GM23338 (cell line): ENCODE measurements around the gene ZNF816. TPM values are rescaled to one million over a fixed set of nuclear protein-coding genes. Genes with fewer than 3 reads are reported as not detected.

Experiments
- ATAC-seq: fragments of 200-7000 bp; cut with Tn5 transposase; 3 replicates; pipeline ENCODE4 v1.9.1; 2020
- DNase-seq: peaks from one replicate; pipeline ENCODE4 v3.0.0-alpha.2; 2015; ENCODE audit warnings: low spot score
- H2AFZ ChIP-seq: fragments of 200-600 bp; sonication (generic); 2 replicates; pipeline ENCODE4 v1.8.0; 2016; ENCODE audit warnings: antibody characterized with exemption, mild to moderate bottlenecking, moderate library complexity
- H3F3A ChIP-seq: fragments of 200-600 bp; sonication (generic); replicated peaks from 2 replicates; pipeline ENCODE4 v1.8.0; 2017; ENCODE audit warnings: antibody characterized with exemption, mixed run types, low read depth
- H3K27ac ChIP-seq: fragments of 200-600 bp; sonication (generic); 2 replicates; pipeline ENCODE4 v1.6.1; 2016; ENCODE audit warnings: low read depth
- H3K27me3 ChIP-seq: fragments of 200-600 bp; sonication (generic); 2 replicates; pipeline ENCODE4 v1.8.0; 2016; ENCODE audit warnings: mild to moderate bottlenecking, mixed run types, moderate library complexity; ENCODE audit not compliant: insufficient read depth
- H3K36me3 ChIP-seq: fragments of 200-600 bp; sonication (generic); 2 replicates; pipeline ENCODE4 v1.8.0; 2016; ENCODE audit warnings: mild to moderate bottlenecking; ENCODE audit not compliant: insufficient read depth
- H3K4me1 ChIP-seq: fragments of 200-600 bp; sonication (generic); 2 replicates; pipeline ENCODE4 v1.8.0; 2016; ENCODE audit warnings: mild to moderate bottlenecking, moderate library complexity; ENCODE audit not compliant: insufficient read depth
- H3K4me2 ChIP-seq: fragments of 200-600 bp; sonication (generic); 2 replicates; pipeline ENCODE4 v1.7.1; 2017; ENCODE audit warnings: mixed run types
- H3K4me3 ChIP-seq: fragments of 200-600 bp; sonication (generic); 2 replicates; pipeline ENCODE4 v1.6.1; 2016; ENCODE audit warnings: mixed run types
- H3K79me2 ChIP-seq: fragments of 200-600 bp; sonication (generic); replicated peaks from 2 replicates; pipeline ENCODE4 v1.8.0; 2017; ENCODE audit warnings: mild to moderate bottlenecking; ENCODE audit not compliant: insufficient read depth
- H3K9me2 ChIP-seq: fragments of 200-600 bp; sonication (generic); 2 replicates; pipeline ENCODE4 v1.8.0; 2017; ENCODE audit not compliant: insufficient read depth
- H4K20me1 ChIP-seq: fragments of 200-600 bp; sonication (generic); replicated peaks from 2 replicates; pipeline ENCODE4 v1.8.0; 2017; ENCODE audit warnings: mild to moderate bottlenecking; ENCODE audit not compliant: insufficient read depth
- H3K27ac Mint-ChIP-seq: 2 replicates; pipeline ENCODE4 v1.8.0; 2020; ENCODE audit warnings: inconsistent platforms, mild to moderate bottlenecking, moderate library complexity, mixed read lengths
- H3K27me3 Mint-ChIP-seq: 3 replicates; pipeline ENCODE4 v1.8.0; 2022; ENCODE audit warnings: low read depth, mild to moderate bottlenecking, moderate library complexity, mixed read lengths, inconsistent platforms; ENCODE audit not compliant: insufficient read depth, poor library complexity
- H3K36me3 Mint-ChIP-seq: 3 replicates; pipeline ENCODE4 v1.8.0; 2021; ENCODE audit warnings: low read depth, mild to moderate bottlenecking, inconsistent platforms, moderate library complexity, mixed read lengths
- H3K4me1 Mint-ChIP-seq: 3 replicates; pipeline ENCODE4 v1.8.0; 2020; ENCODE audit warnings: mild to moderate bottlenecking, inconsistent platforms, mixed read lengths
- H3K4me3 Mint-ChIP-seq: 3 replicates; pipeline ENCODE4 v1.8.0; 2021; ENCODE audit warnings: moderate library complexity, mild to moderate bottlenecking, inconsistent platforms, mixed read lengths
- H3K9me3 Mint-ChIP-seq: 3 replicates; pipeline ENCODE4 v1.8.0; 2020; ENCODE audit warnings: moderate library complexity, mild to moderate bottlenecking, inconsistent platforms, mixed read lengths
- EZH2phosphoT487 ChIP-seq: fragments of 200-600 bp; sonication (generic); IDR thresholded peaks from one replicate; pipeline ENCODE4 v1.8.1; 2018; ENCODE audit warnings: antibody characterized with exemption; ENCODE audit not compliant: unreplicated experiment
- JUNB ChIP-seq: IDR thresholded peaks from one replicate; pipeline ENCODE4 v1.6.1; 2016; ENCODE audit warnings: antibody characterized with exemption; ENCODE audit not compliant: unreplicated experiment
- NANOG ChIP-seq: IDR thresholded peaks from 2 replicates; pipeline ENCODE4 v1.6.1; 2016; ENCODE audit warnings: antibody characterized with exemption, borderline replicate concordance
- POLR2AphosphoS5 ChIP-seq: IDR thresholded peaks from 2 replicates; pipeline ENCODE4 v1.6.1; 2016; ENCODE audit warnings: antibody characterized with exemption, low read depth
- ZNF331 ChIP-seq: fragments of 250-450 bp; sonication (Bioruptor Pico); IDR thresholded peaks from 2 replicates; pipeline ENCODE4 v1.5.0; 2020; ENCODE audit warnings: low read depth, mild to moderate bottlenecking, moderate library complexity
- polyA plus RNA-seq: library from polyadenylated mRNA; unstranded; fragments of >200 nt; fragmentation: Nextera tagmentation; extraction: Ambion mirVana; gene quantifications from 2 replicates; pipeline ENCODE4 v1.2.1, GENCODE V29; 2016
- total RNA-seq: library from RNA; depleted of rRNA; stranded (reverse); fragments of >200 nt; shearing (Covaris generic); gene quantifications from 2 replicates; pipeline ENCODE4 v1.2.3, GENCODE V29; 2014
- TF ChIP-seq, protein P1 (sequence below): fragments of 250-450 bp; sonication (Bioruptor Pico); IDR thresholded peaks from 2 replicates; pipeline ENCODE4 v1.5.0; 2020; ENCODE audit warnings: mild to moderate bottlenecking, moderate library complexity
- TF ChIP-seq, protein P2 (sequence below), 2 experiments: fragments of 200-600 bp in 1 of 2; sonication (generic) in 1 of 2; conservative IDR thresholded peaks; 2 replicates each; pipeline versions ENCODE4 v1.5.1 to v1.6.1; 2016 to 2017; ENCODE audit warnings: antibody characterized with exemption in 2 of 2, low read depth in 2 of 2, mild to moderate bottlenecking in 2 of 2, moderate library complexity in 1 of 2
- TF ChIP-seq, protein P3 (sequence below): IDR thresholded peaks from 2 replicates; pipeline ENCODE4 v1.6.1; 2016; ENCODE audit warnings: antibody characterized with exemption

Gene ZNF816
- total and polyA plus RNA-seq, 2 experiments from 2014 or later, result 7.0 to 9.5 TPM

DNA sequence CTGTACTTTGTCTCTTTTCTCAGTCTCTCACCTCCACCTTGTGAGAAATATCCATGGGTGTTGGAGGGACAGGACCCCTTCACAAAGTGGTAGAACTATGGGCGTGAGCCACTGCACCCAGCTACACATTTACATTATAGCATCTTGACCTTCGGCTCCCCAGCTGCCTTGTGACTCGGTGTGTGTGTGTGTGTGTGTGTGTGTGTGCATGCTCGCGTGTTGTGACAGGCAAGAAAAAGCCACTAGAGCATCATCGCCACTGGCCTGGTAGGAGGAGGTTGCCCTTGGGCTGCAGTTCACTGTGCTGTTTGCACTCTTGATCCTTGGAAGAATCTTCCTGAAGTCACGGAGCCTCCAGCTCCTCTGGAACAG is 25.7 kb downstream of the ZNF816 start (continued):
- TF ChIP-seq NANOG (no peak), JUNB (no peak)
- TF ChIP-seq, protein P1, sequence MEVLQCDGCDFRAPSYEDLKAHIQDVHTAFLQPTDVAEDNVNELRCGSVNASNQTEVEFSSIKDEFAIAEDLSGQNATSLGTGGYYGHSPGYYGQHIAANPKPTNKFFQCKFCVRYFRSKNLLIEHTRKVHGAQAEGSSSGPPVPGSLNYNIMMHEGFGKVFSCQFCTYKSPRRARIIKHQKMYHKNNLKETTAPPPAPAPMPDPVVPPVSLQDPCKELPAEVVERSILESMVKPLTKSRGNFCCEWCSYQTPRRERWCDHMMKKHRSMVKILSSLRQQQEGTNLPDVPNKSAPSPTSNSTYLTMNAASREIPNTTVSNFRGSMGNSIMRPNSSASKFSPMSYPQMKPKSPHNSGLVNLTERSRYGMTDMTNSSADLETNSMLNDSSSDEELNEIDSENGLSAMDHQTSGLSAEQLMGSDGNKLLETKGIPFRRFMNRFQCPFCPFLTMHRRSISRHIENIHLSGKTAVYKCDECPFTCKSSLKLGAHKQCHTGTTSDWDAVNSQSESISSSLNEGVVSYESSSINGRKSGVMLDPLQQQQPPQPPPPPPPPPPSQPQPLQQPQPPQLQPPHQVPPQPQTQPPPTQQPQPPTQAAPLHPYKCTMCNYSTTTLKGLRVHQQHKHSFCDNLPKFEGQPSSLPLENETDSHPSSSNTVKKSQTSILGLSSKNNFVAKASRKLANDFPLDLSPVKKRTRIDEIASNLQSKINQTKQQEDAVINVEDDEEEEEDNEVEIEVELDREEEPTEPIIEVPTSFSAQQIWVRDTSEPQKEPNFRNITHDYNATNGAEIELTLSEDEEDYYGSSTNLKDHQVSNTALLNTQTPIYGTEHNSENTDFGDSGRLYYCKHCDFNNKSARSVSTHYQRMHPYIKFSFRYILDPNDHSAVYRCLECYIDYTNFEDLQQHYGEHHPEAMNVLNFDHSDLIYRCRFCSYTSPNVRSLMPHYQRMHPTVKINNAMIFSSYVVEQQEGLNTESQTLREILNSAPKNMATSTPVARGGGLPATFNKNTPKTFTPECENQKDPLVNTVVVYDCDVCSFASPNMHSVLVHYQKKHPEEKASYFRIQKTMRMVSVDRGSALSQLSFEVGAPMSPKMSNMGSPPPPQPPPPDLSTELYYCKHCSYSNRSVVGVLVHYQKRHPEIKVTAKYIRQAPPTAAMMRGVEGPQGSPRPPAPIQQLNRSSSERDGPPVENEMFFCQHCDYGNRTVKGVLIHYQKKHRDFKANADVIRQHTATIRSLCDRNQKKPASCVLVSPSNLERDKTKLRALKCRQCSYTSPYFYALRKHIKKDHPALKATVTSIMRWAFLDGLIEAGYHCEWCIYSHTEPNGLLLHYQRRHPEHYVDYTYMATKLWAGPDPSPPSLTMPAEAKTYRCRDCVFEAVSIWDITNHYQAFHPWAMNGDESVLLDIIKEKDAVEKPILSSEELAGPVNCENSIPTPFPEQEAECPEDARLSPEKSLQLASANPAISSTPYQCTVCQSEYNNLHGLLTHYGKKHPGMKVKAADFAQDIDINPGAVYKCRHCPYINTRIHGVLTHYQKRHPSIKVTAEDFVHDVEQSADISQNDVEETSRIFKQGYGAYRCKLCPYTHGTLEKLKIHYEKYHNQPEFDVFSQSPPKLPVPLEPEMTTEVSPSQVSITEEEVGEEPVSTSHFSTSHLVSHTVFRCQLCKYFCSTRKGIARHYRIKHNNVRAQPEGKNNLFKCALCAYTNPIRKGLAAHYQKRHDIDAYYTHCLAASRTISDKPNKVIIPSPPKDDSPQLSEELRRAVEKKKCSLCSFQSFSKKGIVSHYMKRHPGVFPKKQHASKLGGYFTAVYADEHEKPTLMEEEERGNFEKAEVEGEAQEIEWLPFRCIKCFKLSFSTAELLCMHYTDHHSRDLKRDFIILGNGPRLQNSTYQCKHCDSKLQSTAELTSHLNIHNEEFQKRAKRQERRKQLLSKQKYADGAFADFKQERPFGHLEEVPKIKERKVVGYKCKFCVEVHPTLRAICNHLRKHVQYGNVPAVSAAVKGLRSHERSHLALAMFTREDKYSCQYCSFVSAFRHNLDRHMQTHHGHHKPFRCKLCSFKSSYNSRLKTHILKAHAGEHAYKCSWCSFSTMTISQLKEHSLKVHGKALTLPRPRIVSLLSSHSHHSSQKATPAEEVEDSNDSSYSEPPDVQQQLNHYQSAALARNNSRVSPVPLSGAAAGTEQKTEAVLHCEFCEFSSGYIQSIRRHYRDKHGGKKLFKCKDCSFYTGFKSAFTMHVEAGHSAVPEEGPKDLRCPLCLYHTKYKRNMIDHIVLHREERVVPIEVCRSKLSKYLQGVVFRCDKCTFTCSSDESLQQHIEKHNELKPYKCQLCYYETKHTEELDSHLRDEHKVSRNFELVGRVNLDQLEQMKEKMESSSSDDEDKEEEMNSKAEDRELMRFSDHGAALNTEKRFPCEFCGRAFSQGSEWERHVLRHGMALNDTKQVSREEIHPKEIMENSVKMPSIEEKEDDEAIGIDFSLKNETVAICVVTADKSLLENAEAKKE, result no peak

DNA sequence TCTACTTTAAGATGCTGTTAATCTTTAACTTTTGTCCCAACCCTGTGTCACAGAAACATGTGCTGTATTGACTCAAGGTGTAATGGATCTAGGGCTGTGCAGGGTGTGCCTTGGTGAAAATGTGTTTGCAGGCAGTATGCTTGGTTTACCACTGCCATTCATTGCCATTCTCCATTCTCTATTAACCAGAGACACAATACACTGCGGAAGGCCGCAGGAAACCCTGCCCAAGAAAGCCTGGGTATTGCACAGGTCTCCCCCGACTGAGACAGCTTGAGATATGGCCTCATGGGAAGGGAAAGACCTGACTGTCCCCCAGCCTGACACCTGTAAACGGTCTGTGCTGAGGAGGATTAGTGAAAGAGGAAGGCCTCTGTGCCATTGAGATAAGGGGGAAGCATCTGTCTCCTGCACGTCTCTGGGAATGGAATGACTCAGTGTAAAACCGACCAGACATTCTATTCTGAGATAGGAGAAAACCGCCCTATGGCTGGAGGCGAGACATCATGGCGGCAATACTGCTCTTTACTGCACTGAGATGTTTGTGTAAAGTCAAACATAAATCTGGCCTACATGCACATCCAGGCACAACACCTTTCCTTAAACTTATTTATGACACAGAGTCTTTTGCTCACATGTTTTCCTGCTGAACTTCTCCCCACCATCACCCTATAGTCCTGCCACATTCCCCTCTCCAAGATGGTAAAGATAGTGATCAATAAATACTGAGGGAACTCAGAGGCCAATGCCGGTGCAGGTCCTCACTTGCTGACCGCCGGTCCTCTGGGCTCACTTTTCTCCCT is 26.3 kb downstream of the ZNF816 start:
- H3K27ac ChIP-seq, result no peak overlapping the region
- no peak for ATAC-seq
- peaks cover 16% of the 10 kb centered on the region for H4K20me1 ChIP-seq
- Mint-ChIP-seq H3K4me3 (no peak overlapping the region), H3K4me1 (peaks cover 19% of the 10 kb centered on the region), H3K27ac (no peak overlapping the region), H3K9me3 (no peaks in the 10 kb centered on the region), H3K27me3 (peaks cover 2% of the 10 kb centered on the region), H3K36me3 (peaks cover 18% of the 10 kb centered on the region; the same call in 2 of the 3 replicates)
- H3F3A ChIP-seq, result no peaks in the 10 kb centered on the region
- H2AFZ ChIP-seq, result no peak overlapping the region
- H3K4me3 ChIP-seq, result no peak overlapping the region
- 0 out of 2 replicates have a peak, but pooled peaks cover 5% of the 10 kb centered on the region for H3K36me3 ChIP-seq
- no peak overlapping the region for H3K4me2 ChIP-seq
- peaks cover 50% of the 10 kb centered on the region for H3K79me2 ChIP-seq
- no peaks in the 10 kb centered on the region for H3K27me3 ChIP-seq
- TF ChIP-seq, protein P2, sequence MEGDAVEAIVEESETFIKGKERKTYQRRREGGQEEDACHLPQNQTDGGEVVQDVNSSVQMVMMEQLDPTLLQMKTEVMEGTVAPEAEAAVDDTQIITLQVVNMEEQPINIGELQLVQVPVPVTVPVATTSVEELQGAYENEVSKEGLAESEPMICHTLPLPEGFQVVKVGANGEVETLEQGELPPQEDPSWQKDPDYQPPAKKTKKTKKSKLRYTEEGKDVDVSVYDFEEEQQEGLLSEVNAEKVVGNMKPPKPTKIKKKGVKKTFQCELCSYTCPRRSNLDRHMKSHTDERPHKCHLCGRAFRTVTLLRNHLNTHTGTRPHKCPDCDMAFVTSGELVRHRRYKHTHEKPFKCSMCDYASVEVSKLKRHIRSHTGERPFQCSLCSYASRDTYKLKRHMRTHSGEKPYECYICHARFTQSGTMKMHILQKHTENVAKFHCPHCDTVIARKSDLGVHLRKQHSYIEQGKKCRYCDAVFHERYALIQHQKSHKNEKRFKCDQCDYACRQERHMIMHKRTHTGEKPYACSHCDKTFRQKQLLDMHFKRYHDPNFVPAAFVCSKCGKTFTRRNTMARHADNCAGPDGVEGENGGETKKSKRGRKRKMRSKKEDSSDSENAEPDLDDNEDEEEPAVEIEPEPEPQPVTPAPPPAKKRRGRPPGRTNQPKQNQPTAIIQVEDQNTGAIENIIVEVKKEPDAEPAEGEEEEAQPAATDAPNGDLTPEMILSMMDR (conservative IDR thresholded peaks at IDR 0.05; ENCODE audit: low read depth in 2 of 2), result no peak
- TF ChIP-seq, protein P3, sequence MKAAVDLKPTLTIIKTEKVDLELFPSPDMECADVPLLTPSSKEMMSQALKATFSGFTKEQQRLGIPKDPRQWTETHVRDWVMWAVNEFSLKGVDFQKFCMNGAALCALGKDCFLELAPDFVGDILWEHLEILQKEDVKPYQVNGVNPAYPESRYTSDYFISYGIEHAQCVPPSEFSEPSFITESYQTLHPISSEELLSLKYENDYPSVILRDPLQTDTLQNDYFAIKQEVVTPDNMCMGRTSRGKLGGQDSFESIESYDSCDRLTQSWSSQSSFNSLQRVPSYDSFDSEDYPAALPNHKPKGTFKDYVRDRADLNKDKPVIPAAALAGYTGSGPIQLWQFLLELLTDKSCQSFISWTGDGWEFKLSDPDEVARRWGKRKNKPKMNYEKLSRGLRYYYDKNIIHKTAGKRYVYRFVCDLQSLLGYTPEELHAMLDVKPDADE, result no peak
- no peak for TF ChIP-seq POLR2AphosphoS5
- TF ChIP-seq EZH2phosphoT487, result no peak
- TF ChIP-seq NANOG, result no peak
- no peak for TF ChIP-seq ZNF331 (CRISPR knock-in tag)
- 0 out of 2 replicates have a peak, but pooled peaks cover 6% of the 10 kb centered on the region for H3K4me1 ChIP-seq
- no peaks in the 10 kb centered on the region for H3K9me2 ChIP-seq
- no peak for DNase-seq
